B cell (primary cell): ENCODE measurements around the gene RBM45. TPM values are rescaled to one million over a fixed set of nuclear protein-coding genes. Genes with fewer than 3 reads are reported as not detected.
A peak's percentile ranks its signal among the peaks of the same experiment; 100 is the strongest.

ENCODE experiments used
- ATAC-seq: fragments of 200-7000 bp; cut with Tn5 transposase; one replicate; pipeline ENCODE4 v1.10.0; 2021; ENCODE audit warnings: low read depth, mild to moderate bottlenecking, moderate number of reproducible peaks, moderate library complexity
- CTCF ChIA-PET: fragments of 350-600 bp; sonication (Branson Sonifier 250); formaldehyde crosslinking; loops from one replicate; lab custom pipeline; 2021; ENCODE audit warnings: antibody characterized with exemption, inconsistent platforms; lab: Charles Lee
- POLR2A ChIA-PET: fragments of 350-600 bp; sonication (Branson Sonifier 250); formaldehyde crosslinking; loops from one replicate; lab custom pipeline; 2021; ENCODE audit warnings: antibody characterized with exemption; lab: Charles Lee
- DNase-seq: peaks from one replicate; pipeline ENCODE4 v3.0.0; 2013
- H2AFZ ChIP-seq: 2 replicates; pipeline ENCODE4 v1.6.1; 2012; ENCODE audit warnings: mild to moderate bottlenecking, low read depth, low read length; ENCODE audit not compliant: insufficient read depth, poor library complexity, severe bottlenecking
- H3K27ac ChIP-seq, 2 donors: 1 replicate in 1 of 2; 2 replicates in 1 of 2; pipeline ENCODE4 v1.5.1; 2012 to 2013; ENCODE audit warnings: low read length in 2 of 2, mild to moderate bottlenecking in 2 of 2, moderate library complexity in 1 of 2
- H3K27me3 ChIP-seq, 4 experiments: fragments of 200-600 bp in 1 of 4; sonication (generic) in 1 of 4; replicated peaks in 1 of 4; 1 replicate in 2 of 4; 2 replicates in 2 of 4; pipeline versions ENCODE4 v1.6.1 to v1.7.0; 2013 to 2016; ENCODE audit warnings: low read length in 3 of 4, mild to moderate bottlenecking in 2 of 4, mixed read lengths in 1 of 4, moderate library complexity in 1 of 4; ENCODE audit not compliant: insufficient read depth in 4 of 4, control insufficient read depth in 3 of 4; ENCODE audit errors: control extremely low read depth in 1 of 4
- H3K36me3 ChIP-seq, 2 experiments: replicated peaks in 1 of 2; 1 replicate in 1 of 2; 2 replicates in 1 of 2; pipeline versions ENCODE4 v1.6.1 to v1.7.1; 2013; ENCODE audit warnings: low read length in 1 of 2; ENCODE audit not compliant: insufficient read depth in 2 of 2, control insufficient read depth in 1 of 2; ENCODE audit errors: control extremely low read depth in 1 of 2, extremely low read depth in 1 of 2
- H3K4me1 ChIP-seq, 2 donors: fragments of 200-600 bp in 1 of 2; sonication (generic) in 1 of 2; 1 replicate in 1 of 2; 2 replicates in 1 of 2; pipeline versions ENCODE4 v1.5.1 to v1.6.1; 2013 to 2017; ENCODE audit warnings: low read length in 2 of 2; ENCODE audit not compliant: control insufficient read depth in 2 of 2, insufficient read depth in 2 of 2
- H3K4me2 ChIP-seq: replicated peaks from 2 replicates; pipeline ENCODE3; 2012; ENCODE audit warnings: mild to moderate bottlenecking, low read depth, low read length; ENCODE audit not compliant: poor library complexity, severe bottlenecking
- H3K4me3 ChIP-seq, 5 experiments: fragments of 200-600 bp in 1 of 5; sonication (generic) in 1 of 5; 1 replicate in 3 of 5; 2 replicates in 2 of 5; pipeline versions ENCODE4 v1.5.1 to v1.7.0; 2011 to 2016; ENCODE audit warnings: low read length in 4 of 5, mild to moderate bottlenecking in 4 of 5, low read depth in 2 of 5, control low read depth in 1 of 5, moderate library complexity in 1 of 5; ENCODE audit not compliant: insufficient read depth in 1 of 5; ENCODE audit errors: control extremely low read depth in 1 of 5, extremely low read depth in 1 of 5
- H3K79me2 ChIP-seq: fragments of 200-600 bp; sonication (generic); one replicate; pipeline ENCODE4 v1.6.0; 2016; ENCODE audit warnings: low read length; ENCODE audit not compliant: control insufficient read depth, insufficient read depth
- H3K9ac ChIP-seq: fragments of 200-600 bp; sonication (generic); 2 replicates; pipeline ENCODE4 v1.6.1; 2017; ENCODE audit warnings: mild to moderate bottlenecking, low read length, moderate library complexity
- H3K9me3 ChIP-seq, 3 donors: one replicate each; pipeline versions ENCODE4 v1.6.1 to v1.7.1; 2013; ENCODE audit warnings: low read length in 2 of 3; ENCODE audit not compliant: control insufficient read depth in 2 of 3, insufficient read depth in 1 of 3; ENCODE audit errors: control extremely low read depth in 1 of 3
- H4K20me1 ChIP-seq: 2 replicates; pipeline ENCODE4 v1.6.0; 2012; ENCODE audit warnings: mild to moderate bottlenecking, low read length; ENCODE audit not compliant: insufficient read depth, control insufficient read depth, poor library complexity, severe bottlenecking
- H3K27ac Mint-ChIP-seq: one replicate; pipeline ENCODE4 v1.8.0; 2021; ENCODE audit warnings: mixed read lengths
- H3K27me3 Mint-ChIP-seq: one replicate; pipeline ENCODE4 v1.8.0; 2021; ENCODE audit warnings: mixed read lengths
- H3K4me1 Mint-ChIP-seq: one replicate; pipeline ENCODE4 v1.8.0; 2021; ENCODE audit warnings: mixed read lengths
- H3K4me3 Mint-ChIP-seq: one replicate; pipeline ENCODE4 v1.8.0; 2021; ENCODE audit warnings: mixed read lengths
- H3K9me3 Mint-ChIP-seq: one replicate; pipeline ENCODE4 v1.8.0; 2022; ENCODE audit warnings: mixed read lengths; ENCODE audit not compliant: insufficient read depth
- EZH2 ChIP-seq: IDR thresholded peaks from 2 replicates; pipeline ENCODE4 v1.6.1; 2012; ENCODE audit warnings: borderline replicate concordance, low read depth, mild to moderate bottlenecking, moderate library complexity, low read length; ENCODE audit not compliant: insufficient read depth, poor library complexity, severe bottlenecking
- whole genome bisulfite sequencing: methylation state at CpG from one replicate; pipeline ENCODE4 v1.1.5; 2013; ENCODE audit warnings: missing lambda C conversion rate; ENCODE audit not compliant: insufficient coverage; 5-methylcytosine and 5-hydroxymethylcytosine counted together
- intact Hi-C: fragments of 100-400 bp; cut with micrococcal nuclease; formaldehyde crosslinking; loops from one replicate; pipeline ENCODE4 v1.10.0; 2022
- polyA plus RNA-seq: library from polyadenylated mRNA; depleted of rRNA; stranded (reverse); fragments of >200 nt; gene quantifications from 2 replicates; pipeline ENCODE4 v1.2.3, GENCODE V29; 2012
- total RNA-seq, 2 donors: library from RNA; stranded (reverse); fragments of 120-200 nt in 1 of 2; gene quantifications; 1 replicate in 1 of 2; 2 replicates in 1 of 2; pipeline versions ENCODE4 v1.2.3 to v1.2.4, GENCODE V29; 2013 to 2022
- TF ChIP-seq, protein P1 (sequence below): fragments of 200-600 bp; IDR thresholded peaks from one replicate; pipeline ENCODE4 v1.8.0; 2022; ENCODE audit warnings: antibody characterized with exemption, mild to moderate bottlenecking

RBM45 gene
- total and polyA plus RNA-seq, 2 donors (not counting 1 experiment from before 2014, with no cell fraction given) = 4.6 to 24.0 TPM

DNA sequence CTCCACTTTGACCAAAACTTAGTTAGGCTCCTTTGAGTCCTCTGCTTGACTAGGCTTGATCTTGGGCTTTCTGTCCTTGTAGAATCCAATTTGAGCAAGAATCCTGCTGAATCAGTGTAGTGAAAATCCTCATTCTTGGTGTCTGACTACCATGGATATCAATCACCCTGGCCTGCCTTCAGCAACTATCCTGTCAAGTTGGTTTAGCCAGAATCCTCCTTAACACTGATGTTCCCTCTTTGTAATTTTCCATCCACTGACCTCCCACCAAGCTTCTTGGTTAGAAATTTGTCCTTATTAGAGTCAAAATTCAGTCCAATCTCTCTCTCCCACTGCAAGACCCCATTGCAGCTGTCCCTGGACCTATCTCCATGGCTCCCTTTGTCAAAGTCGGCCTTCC is 494 bp upstream of the RBM45 start:
- Mint-ChIP-seq H3K9me3 (no peaks in the 10 kb centered on the region), H3K27ac (peak overlapping the region; percentile 85), H3K4me3 (peak overlapping the region; percentile 97), H3K27me3 (peaks cover 4% of the 10 kb centered on the region), H3K4me1 (peaks cover 39% of the 10 kb centered on the region)
- Histone ChIP-seq H3K4me1 (peaks cover 12% of the 10 kb centered on the region in 2 donors), H3K9me3 (no peaks in the 10 kb centered on the region), H3K79me2 (peaks cover 11% of the 10 kb centered on the region), H3K4me2 (peak overlapping the region; percentile 86), H3K36me3 (no peaks in the 10 kb centered on the region), H3K27me3 (no peaks in the 10 kb centered on the region), H3K27ac (no peak overlapping the region), H4K20me1 (no peaks in the 10 kb centered on the region), H3K9ac (peak overlapping the region; percentile 98), H2AFZ (peak overlapping the region; percentile 98), H3K4me3 (peak overlapping the region in 4 of 5 experiments; percentile 75 to 95 (median 82))
- POLR2A ChIA-PET = no interaction called here
- no peak for ATAC-seq
- WGBS = no CpG with 5 or more reads among the region's 1 CpG
- TF ChIP-seq, protein P1, sequence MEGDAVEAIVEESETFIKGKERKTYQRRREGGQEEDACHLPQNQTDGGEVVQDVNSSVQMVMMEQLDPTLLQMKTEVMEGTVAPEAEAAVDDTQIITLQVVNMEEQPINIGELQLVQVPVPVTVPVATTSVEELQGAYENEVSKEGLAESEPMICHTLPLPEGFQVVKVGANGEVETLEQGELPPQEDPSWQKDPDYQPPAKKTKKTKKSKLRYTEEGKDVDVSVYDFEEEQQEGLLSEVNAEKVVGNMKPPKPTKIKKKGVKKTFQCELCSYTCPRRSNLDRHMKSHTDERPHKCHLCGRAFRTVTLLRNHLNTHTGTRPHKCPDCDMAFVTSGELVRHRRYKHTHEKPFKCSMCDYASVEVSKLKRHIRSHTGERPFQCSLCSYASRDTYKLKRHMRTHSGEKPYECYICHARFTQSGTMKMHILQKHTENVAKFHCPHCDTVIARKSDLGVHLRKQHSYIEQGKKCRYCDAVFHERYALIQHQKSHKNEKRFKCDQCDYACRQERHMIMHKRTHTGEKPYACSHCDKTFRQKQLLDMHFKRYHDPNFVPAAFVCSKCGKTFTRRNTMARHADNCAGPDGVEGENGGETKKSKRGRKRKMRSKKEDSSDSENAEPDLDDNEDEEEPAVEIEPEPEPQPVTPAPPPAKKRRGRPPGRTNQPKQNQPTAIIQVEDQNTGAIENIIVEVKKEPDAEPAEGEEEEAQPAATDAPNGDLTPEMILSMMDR = no peak
- TF ChIP-seq EZH2 = no peak
- DNase-seq = no peak
- CTCF ChIA-PET = interaction anchor here (0.5 to 1.8 kb wide), 11 partner anchors 9 to 1456 kb away, joined by 3 to 8 read pairs (median 4); no protein-coding TSS in a partner anchor
- intact Hi-C loops = loop anchor here (1.0 to 10.0 kb wide), 7 partner anchors 83 to 1895 kb away; partner anchors contain the start of genes CWC22, OSBPL6, PJVK and PRKRA

DNA sequence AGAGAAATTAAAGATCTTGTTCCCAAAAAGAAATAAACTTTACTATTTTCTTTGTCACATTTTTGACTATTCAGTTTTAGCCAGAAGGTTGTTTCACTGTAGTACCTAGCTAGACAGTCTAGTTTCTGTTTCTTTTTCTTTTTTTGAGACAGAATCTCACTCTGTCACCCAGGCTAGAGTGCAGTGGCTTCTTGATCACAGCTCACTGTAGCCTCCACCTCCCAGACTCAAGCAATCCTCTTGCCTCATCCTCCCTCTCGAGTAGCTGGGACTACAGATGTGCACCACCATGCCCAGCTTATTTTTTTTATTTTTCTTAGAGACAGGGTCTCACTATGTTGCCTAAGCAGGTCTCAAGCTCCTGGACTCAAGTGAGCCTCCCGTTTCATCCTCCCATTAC is 2.2 kb downstream of the RBM45 start:
- H3K9ac ChIP-seq = no peak overlapping the region
- H3K36me3 ChIP-seq = peaks cover 0 to 11% of the 10 kb centered on the region in 2 experiments
- CTCF ChIA-PET = no interaction called here
- no peak overlapping the region for H3K4me2 ChIP-seq
- POLR2A ChIA-PET = no interaction called here
- 91% methylated on average over 2 of the region's 2 CpGs for WGBS
- Mint-ChIP-seq H3K27me3 (no peaks in the 10 kb centered on the region), H3K27ac (no peak overlapping the region), H3K9me3 (no peaks in the 10 kb centered on the region), H3K4me3 (no peak overlapping the region), H3K4me1 (peaks cover 39% of the 10 kb centered on the region)
- peaks cover 11% of the 10 kb centered on the region for H3K79me2 ChIP-seq
- H3K4me1 ChIP-seq = peaks cover 12% of the 10 kb centered on the region in 2 donors
- H2AFZ ChIP-seq = no peak overlapping the region
- no peaks in the 10 kb centered on the region for H3K9me3 ChIP-seq
- no peak overlapping the region for H3K4me3 ChIP-seq
- no peak for TF ChIP-seq EZH2
- TF ChIP-seq, protein P1 = no peak
- ATAC-seq (no peak), DNase-seq (no peak)
- H3K27me3 ChIP-seq = no peaks in the 10 kb centered on the region
- intact Hi-C loops = loop anchor here (5.0 to 10.0 kb wide), 2 partner anchors 283 to 480 kb away; no protein-coding TSS in a partner anchor
- H4K20me1 ChIP-seq = no peaks in the 10 kb centered on the region
- H3K27ac ChIP-seq = no peak overlapping the region
